ENCODE measurements around the gene TAT.

DNA sequence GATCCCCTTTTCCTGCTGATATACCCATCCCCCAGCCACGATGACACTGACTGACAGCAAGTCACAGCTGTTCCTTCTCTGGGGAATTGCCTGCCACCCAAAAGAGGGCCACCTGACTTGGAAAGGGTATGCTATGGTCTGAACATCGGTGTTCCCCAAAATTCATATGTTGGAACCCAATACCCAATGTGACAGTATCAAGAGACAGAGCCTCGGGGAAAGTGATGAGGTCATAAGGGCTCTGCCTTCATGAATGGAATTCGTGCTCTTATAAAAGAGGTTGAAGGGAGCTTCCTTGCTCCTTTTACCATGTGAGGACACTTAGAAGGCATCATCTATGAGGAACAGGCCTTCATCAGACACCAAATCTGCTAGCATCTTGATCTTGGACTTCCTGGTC, 41.5 kb upstream of the TAT start:
- TF ChIP-seq, protein P1, sequence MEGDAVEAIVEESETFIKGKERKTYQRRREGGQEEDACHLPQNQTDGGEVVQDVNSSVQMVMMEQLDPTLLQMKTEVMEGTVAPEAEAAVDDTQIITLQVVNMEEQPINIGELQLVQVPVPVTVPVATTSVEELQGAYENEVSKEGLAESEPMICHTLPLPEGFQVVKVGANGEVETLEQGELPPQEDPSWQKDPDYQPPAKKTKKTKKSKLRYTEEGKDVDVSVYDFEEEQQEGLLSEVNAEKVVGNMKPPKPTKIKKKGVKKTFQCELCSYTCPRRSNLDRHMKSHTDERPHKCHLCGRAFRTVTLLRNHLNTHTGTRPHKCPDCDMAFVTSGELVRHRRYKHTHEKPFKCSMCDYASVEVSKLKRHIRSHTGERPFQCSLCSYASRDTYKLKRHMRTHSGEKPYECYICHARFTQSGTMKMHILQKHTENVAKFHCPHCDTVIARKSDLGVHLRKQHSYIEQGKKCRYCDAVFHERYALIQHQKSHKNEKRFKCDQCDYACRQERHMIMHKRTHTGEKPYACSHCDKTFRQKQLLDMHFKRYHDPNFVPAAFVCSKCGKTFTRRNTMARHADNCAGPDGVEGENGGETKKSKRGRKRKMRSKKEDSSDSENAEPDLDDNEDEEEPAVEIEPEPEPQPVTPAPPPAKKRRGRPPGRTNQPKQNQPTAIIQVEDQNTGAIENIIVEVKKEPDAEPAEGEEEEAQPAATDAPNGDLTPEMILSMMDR (IDR thresholded peaks at IDR 0.05 in 2 of 3, conservative IDR thresholded peaks at IDR 0.05 in 1 of 3; ENCODE audit: control insufficient read depth in 2 of 3, extremely low read depth in 1 of 3, insufficient read depth in 1 of 3, low read depth in 3 of 3, low read length in 3 of 3) = no peak
- TF ChIP-seq POLR2AphosphoS5 (IDR thresholded peaks at IDR 0.05; ENCODE audit: low read length) = no peak
- no peak for TF ChIP-seq TAF1 (IDR thresholded peaks at IDR 0.05; ENCODE audit: borderline replicate concordance, low read depth, low read length)
- no peak for TF ChIP-seq RAD51 (IDR thresholded peaks at IDR 0.05)
- TF ChIP-seq STAT3 (IDR thresholded peaks at IDR 0.05; ENCODE audit: low read depth, low read length) = no peak
- TF ChIP-seq, protein P2, sequence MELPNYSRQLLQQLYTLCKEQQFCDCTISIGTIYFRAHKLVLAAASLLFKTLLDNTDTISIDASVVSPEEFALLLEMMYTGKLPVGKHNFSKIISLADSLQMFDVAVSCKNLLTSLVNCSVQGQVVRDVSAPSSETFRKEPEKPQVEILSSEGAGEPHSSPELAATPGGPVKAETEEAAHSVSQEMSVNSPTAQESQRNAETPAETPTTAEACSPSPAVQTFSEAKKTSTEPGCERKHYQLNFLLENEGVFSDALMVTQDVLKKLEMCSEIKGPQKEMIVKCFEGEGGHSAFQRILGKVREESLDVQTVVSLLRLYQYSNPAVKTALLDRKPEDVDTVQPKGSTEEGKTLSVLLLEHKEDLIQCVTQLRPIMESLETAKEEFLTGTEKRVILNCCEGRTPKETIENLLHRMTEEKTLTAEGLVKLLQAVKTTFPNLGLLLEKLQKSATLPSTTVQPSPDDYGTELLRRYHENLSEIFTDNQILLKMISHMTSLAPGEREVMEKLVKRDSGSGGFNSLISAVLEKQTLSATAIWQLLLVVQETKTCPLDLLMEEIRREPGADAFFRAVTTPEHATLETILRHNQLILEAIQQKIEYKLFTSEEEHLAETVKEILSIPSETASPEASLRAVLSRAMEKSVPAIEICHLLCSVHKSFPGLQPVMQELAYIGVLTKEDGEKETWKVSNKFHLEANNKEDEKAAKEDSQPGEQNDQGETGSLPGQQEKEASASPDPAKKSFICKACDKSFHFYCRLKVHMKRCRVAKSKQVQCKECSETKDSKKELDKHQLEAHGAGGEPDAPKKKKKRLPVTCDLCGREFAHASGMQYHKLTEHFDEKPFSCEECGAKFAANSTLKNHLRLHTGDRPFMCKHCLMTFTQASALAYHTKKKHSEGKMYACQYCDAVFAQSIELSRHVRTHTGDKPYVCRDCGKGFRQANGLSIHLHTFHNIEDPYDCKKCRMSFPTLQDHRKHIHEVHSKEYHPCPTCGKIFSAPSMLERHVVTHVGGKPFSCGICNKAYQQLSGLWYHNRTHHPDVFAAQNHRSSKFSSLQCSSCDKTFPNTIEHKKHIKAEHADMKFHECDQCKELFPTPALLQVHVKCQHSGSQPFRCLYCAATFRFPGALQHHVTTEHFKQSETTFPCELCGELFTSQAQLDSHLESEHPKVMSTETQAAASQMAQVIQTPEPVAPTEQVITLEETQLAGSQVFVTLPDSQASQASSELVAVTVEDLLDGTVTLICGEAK (IDR thresholded peaks at IDR 0.05; ENCODE audit: borderline replicate concordance) = no peak
